ENCODE results near the gene RNF2. TPM values are rescaled to one million over a fixed set of nuclear protein-coding genes. Genes with fewer than 3 reads are reported as not detected.
"Not testable (repeated sequence)": the region's sequence is repeated elsewhere in the genome, so short reads cannot be mapped to it uniquely, and the experiment has no call there.

The RNF2 gene
- total RNA-seq, 1 donor from 2014 or later, result 4.0 TPM

- intact Hi-C loops (cut with DNase I), result no loop called here
- Histone ChIP-seq H3K4me3 (no peak overlapping the region), H3K27me3 (no peaks in the 10 kb centered on the region), H3K9me3 (no peaks in the 10 kb centered on the region), H3K36me3 (no peaks in the 10 kb centered on the region), H3K27ac (no peak overlapping the region), H3K4me1 (peaks cover 4 to 12% of the 10 kb centered on the region in 2 donors)
- no peak for TF ChIP-seq CTCF (IDR thresholded peaks at IDR 0.05)
- no peak for DNase-seq (ENCODE audit: low spot score in 2 of 2)
These were observed 14.7 kb downstream of the RNF2 start for GRCh38 chr1:185059950-185060571.

- no peak for TF ChIP-seq CTCF (IDR thresholded peaks at IDR 0.05)
- intact Hi-C loops (cut with DNase I), result no loop called here
- H3K27ac ChIP-seq, result no peak overlapping the region
- no peak overlapping the region for H3K4me3 ChIP-seq
- no peak for DNase-seq (ENCODE audit: low spot score in 2 of 2)
- H3K27me3 ChIP-seq, result no peaks in the 10 kb centered on the region
- H3K4me1 ChIP-seq, result peaks cover 4 to 12% of the 10 kb centered on the region in 2 donors
- H3K36me3 ChIP-seq, result no peaks in the 10 kb centered on the region
- H3K9me3 ChIP-seq, result no peaks in the 10 kb centered on the region
These were observed 17.5 kb downstream of the RNF2 start for GRCh38 chr1:185062710-185063370.

GRCh38 chr1:185063719-185064118 is 18.4 kb downstream of the RNF2 start:
- intact Hi-C loops (cut with DNase I), result no loop called here

GRCh38 chr1:185065006-185065405 is 19.6 kb downstream of the RNF2 start:
- intact Hi-C loops (cut with DNase I); H3K27ac ChIP-seq: not testable (repeated sequence)

More at GRCh38 chr1:185063719-185064118, 18.4 kb downstream of the RNF2 start:
- H3K27me3 ChIP-seq, result no peaks in the 10 kb centered on the region
- H3K27ac ChIP-seq, result no peak overlapping the region
- peaks cover 4 to 12% of the 10 kb centered on the region in 2 donors for H3K4me1 ChIP-seq
- no peaks in the 10 kb centered on the region for H3K36me3 ChIP-seq
- H3K9me3 ChIP-seq, result no peaks in the 10 kb centered on the region
- no peak for TF ChIP-seq CTCF (IDR thresholded peaks at IDR 0.05)
- no peak for DNase-seq (ENCODE audit: low spot score in 2 of 2)
- no peak overlapping the region for H3K4me3 ChIP-seq

GRCh38 chr1:185066181-185066580 is 20.8 kb downstream of the RNF2 start:
- Histone ChIP-seq H3K36me3 (no peaks in the 10 kb centered on the region), H3K27ac (no peak overlapping the region), H3K27me3 (no peaks in the 10 kb centered on the region), H3K4me1 (no peaks in the 10 kb centered on the region), H3K4me3 (no peak overlapping the region), H3K9me3 (no peaks in the 10 kb centered on the region)
- TF ChIP-seq CTCF (IDR thresholded peaks at IDR 0.05), result no peak
- intact Hi-C loops (cut with DNase I), result no loop called here
- no peak for DNase-seq (ENCODE audit: low spot score in 2 of 2)

More at GRCh38 chr1:185065006-185065405, 19.6 kb downstream of the RNF2 start:
- not testable (repeated sequence) for H3K4me3 ChIP-seq; H3K36me3 ChIP-seq; H3K9me3 ChIP-seq; H3K27me3 ChIP-seq; H3K4me1 ChIP-seq; DNase-seq (ENCODE audit: low spot score in 2 of 2)

- no peaks in the 10 kb centered on the region for H3K4me1 ChIP-seq
- no peaks in the 10 kb centered on the region for H3K9me3 ChIP-seq
- no peak overlapping the region for H3K27ac ChIP-seq
- no peak for DNase-seq (ENCODE audit: low spot score in 2 of 2)
- intact Hi-C loops (cut with DNase I), result no loop called here
- no peak overlapping the region for H3K4me3 ChIP-seq
- no peak for TF ChIP-seq CTCF (IDR thresholded peaks at IDR 0.05)
- no peaks in the 10 kb centered on the region for H3K36me3 ChIP-seq
- no peaks in the 10 kb centered on the region for H3K27me3 ChIP-seq
These were observed 23.0 kb downstream of the RNF2 start for GRCh38 chr1:185068341-185068740.

Measured in ascending aorta (tissue), 2 donors.